Amniotic epithelial cell (primary cell): ENCODE results near the gene COL26A1.

Experiments used
- DNase-seq: peaks from one replicate; pipeline ENCODE4 v3.0.0-alpha.2; 2010; ENCODE audit warnings: low read depth

The COL26A1 gene

GRCh38 chr7:101373812-101374614 is 11.3 kb downstream of the COL26A1 start:
- no peak for DNase-seq

GRCh38 chr7:101374990-101375389 is 12.3 kb downstream of the COL26A1 start:
- DNase-seq: no peak

- no peak for DNase-seq
These were observed 13.9 kb downstream of the COL26A1 start for GRCh38 chr7:101376601-101377000.

GRCh38 chr7:101377189-101377736 is 14.6 kb downstream of the COL26A1 start:
- DNase-seq: no peak

- no peak for DNase-seq
These were observed 16.1 kb downstream of the COL26A1 start for GRCh38 chr7:101378751-101379174.

GRCh38 chr7:101379302-101379701 is 16.6 kb downstream of the COL26A1 start:
- DNase-seq: no peak

- no peak for DNase-seq
These were observed 19.0 kb downstream of the COL26A1 start for GRCh38 chr7:101381549-101382111.

- DNase-seq: no peak
These were observed 20.3 kb downstream of the COL26A1 start for GRCh38 chr7:101382937-101383336.

GRCh38 chr7:101386177-101386557 is 23.5 kb downstream of the COL26A1 start:
- no peak for DNase-seq

- no peak for DNase-seq
These were observed 24.0 kb downstream of the COL26A1 start for GRCh38 chr7:101386558-101387231.

GRCh38 chr7:101390901-101391301 is 28.2 kb downstream of the COL26A1 start:
- DNase-seq: no peak

GRCh38 chr7:101391991-101392390 is 29.3 kb downstream of the COL26A1 start:
- no peak for DNase-seq

GRCh38 chr7:101393865-101394264 is 31.2 kb downstream of the COL26A1 start:
- DNase-seq: no peak

GRCh38 chr7:101395376-101395775 is 32.7 kb downstream of the COL26A1 start:
- no peak for DNase-seq

GRCh38 chr7:101397243-101397642 is 34.6 kb downstream of the COL26A1 start:
- DNase-seq: no peak

- DNase-seq: no peak
These were observed 35.2 kb downstream of the COL26A1 start for GRCh38 chr7:101397770-101398324.

- DNase-seq: no peak
These were observed 36.0 kb downstream of the COL26A1 start for GRCh38 chr7:101398396-101399289.

- DNase-seq: no peak
These were observed 37.1 kb downstream of the COL26A1 start for GRCh38 chr7:101399759-101400158.

GRCh38 chr7:101400751-101401150 is 38.1 kb downstream of the COL26A1 start:
- no peak for DNase-seq

- DNase-seq: no peak
These were observed 38.9 kb downstream of the COL26A1 start for GRCh38 chr7:101401390-101402080.
